Subcutaneous adipose tissue (tissue), 4 donors: ENCODE data around the gene COL21A1. TPM values are rescaled to one million over a fixed set of nuclear protein-coding genes. Genes with fewer than 3 reads are reported as not detected.

Source experiments
- CTCF ChIP-seq: fragments of 450-650 bp; IDR thresholded peaks from one replicate; pipeline ENCODE4 v1.5.1; 2016; ENCODE audit warnings: low read depth, mild to moderate bottlenecking, control low read depth, antibody characterized with exemption, moderate library complexity
- total RNA-seq, 4 donors: library from RNA; depleted of rRNA; stranded (reverse); fragments of >200 nt; gene quantifications; one replicate each; pipeline ENCODE4 v1.1.0, GENCODE V29; 2016

The COL21A1 gene
- total RNA-seq, 4 donors from 2014 or later: 1.1 to 28.3 (median 2.0) TPM

DNA sequence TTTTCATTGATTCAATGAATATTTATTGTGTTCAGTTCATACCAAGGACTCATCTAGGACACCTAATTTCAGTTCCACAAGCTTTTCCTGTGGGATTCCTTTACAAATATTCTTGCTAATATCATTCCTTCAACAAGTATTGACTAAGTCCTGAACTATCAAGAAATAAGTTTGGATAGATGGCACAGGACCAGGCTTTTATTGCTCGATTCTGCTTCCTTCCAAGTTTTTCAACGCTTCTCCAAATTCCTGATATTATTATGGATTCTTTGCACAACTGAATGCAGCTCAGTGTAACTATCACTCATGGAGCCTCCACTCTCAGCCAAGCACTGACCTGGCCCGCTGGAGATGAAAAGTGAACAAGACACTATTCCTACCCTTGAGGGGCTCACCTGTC is 32.7 kb upstream of the COL21A1 start:
- no peak for TF ChIP-seq CTCF

DNA sequence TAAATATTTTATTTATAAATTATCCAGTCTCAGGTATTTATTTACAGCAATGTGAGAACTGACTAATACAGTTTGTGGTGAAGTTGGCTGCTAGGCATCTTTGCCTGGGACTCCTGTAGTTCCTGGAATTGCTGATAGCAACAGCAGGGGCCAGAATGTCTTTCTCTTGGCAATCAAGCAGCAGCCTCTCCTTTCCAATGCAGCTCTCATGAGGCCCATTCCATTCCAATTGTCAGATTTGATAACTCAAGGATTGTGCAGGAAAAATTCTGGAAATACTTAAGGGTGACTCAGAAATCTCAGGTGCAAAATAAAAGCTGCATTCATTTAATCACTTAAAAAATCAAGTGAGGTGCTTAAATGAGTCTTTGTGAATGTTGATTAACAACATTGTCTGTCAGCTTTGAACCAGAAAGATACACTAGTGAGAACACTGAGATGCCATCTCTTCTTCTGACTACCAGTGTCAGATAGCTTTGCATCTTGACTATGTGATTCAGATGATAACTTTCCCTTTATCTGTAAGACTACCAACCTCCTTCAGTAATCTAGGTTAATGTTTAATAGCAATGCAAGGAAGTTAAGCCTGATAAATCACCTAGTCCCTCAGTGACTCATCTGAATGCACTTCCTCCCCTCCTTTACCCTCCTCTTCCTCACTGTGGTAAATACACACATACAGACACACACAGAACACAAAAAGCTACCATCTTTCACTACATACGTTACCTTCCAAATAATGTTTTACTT is 32.1 kb upstream of the COL21A1 start:
- TF ChIP-seq CTCF: no peak

DNA sequence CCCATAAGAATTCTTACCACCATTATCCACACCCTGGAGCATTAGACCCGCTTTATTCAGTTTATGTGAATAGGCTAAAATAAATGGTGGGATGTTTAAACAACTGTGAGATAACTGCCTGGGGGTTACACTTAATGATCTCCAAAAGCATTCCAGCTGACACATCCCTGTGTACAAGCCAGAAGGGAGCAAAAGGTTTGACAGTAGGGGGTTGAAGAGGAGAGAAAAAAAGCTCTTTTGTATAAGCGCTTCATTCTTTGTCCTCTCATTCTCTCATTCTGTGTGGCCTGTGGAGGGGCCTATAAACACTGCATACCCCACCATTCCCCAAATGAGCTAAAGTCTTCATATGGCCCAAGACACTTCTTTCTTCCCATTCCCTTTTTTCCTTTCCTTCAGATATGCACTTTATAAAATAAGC is 30.8 kb upstream of the COL21A1 start:
- TF ChIP-seq CTCF: no peak

DNA sequence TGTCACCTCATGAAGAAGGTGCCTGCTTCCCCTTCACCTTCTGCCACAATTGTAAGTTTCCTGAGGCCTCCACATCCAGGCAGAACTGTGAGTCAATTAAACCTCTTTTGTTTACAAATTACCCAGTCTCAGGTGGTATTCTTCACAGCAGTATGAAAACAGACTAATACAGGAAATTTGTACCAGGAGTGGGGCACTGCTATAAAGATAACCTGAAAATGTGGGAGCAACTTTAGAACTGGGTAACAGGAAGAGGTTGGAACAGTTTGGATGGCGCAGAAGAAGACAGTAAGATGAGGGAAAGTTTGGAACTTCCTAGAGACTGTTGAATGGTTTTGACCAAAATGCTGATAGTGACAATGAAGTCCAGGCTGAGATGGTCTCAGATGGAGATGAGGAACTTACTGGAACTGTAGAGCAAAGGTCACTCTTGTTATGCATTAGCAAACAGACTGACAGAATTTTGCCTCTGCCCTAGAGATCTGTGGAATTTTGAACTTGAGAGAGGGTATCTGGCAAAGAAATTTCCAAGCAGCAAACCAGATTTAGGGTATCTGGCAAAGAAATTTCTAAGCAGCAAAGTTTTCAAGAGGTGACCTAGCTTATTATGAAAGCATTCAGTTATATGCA is 23.5 kb upstream of the COL21A1 start:
- no peak for TF ChIP-seq CTCF

GRCh38 chr6:56268266-56268665 is 20.9 kb upstream of the COL21A1 start:
- TF ChIP-seq CTCF: no peak

- TF ChIP-seq CTCF: no peak
Observed at GRCh38 chr6:56266011-56266410, 18.6 kb upstream of the COL21A1 start.

DNA sequence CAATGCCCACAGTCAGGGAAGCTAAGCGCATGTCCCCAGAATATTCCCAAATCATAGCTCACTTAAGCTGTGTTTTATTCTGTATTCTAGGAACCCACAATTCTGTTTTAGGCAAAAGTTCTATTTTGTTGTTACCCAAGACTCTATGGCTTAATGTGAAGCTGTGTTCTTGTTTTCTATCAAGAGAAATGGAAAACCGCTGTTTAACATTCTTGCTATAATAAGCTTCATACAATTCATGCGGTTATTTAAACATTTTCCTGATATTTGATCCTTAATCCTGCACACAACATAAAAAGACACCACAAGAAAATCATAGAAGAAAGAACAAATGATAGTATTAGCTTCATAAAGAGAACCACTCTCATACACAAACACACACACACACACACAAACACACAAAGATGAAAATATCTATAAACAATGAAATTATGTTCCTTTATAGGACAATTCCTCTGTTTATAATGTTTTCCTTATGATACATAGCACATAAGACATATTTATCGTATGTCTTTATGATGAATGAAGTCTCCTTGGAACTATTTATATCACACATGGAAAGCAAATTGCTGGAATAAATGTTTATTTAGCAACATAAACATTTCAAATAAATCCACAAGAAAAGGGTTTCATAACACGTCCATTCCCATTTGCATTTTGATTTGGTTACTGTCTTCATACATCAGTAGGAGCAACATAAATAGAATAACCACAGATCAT is 16.4 kb upstream of the COL21A1 start:
- no peak for TF ChIP-seq CTCF
